HL-60 (cell line): ENCODE measurements around the gene KIR2DL3.
"Not testable (repeated sequence)": the region's sequence is repeated elsewhere in the genome, so short reads cannot be mapped to it uniquely, and the experiment has no call there.

ENCODE experiments used
- DNase-seq, 2 experiments: peaks; one replicate each; pipeline ENCODE4 v3.0.0-alpha.2; 2010 to 2020; ENCODE audit warnings: low read depth in 1 of 2, low spot score in 1 of 2
- H3K27ac ChIP-seq: fragments of 250-450 bp; sonication (Bioruptor Pico); replicated peaks from 2 replicates; pipeline ENCODE4 v1.5.1; 2020; ENCODE audit warnings: mild to moderate bottlenecking, moderate library complexity
- H3K27me3 ChIP-seq: fragments of 250-450 bp; sonication (Bioruptor Pico); 2 replicates; pipeline ENCODE4 v1.5.1; 2021; ENCODE audit warnings: mild to moderate bottlenecking, moderate library complexity; ENCODE audit not compliant: insufficient read depth, poor library complexity, severe bottlenecking
- H3K4me3 ChIP-seq: replicated peaks from 2 replicates; pipeline ENCODE4 v1.5.1; 2011; ENCODE audit warnings: mild to moderate bottlenecking, control low read depth, low read length; ENCODE audit not compliant: insufficient read depth
- SPI1 ChIP-seq: IDR thresholded peaks from 2 replicates; pipeline ENCODE4 v1.6.1; 2012; ENCODE audit warnings: low read depth, mild to moderate bottlenecking, borderline replicate concordance

Gene KIR2DL3

GRCh38 chr19:54770511-54770910 is 32.2 kb downstream of the KIR2DL3 start:
- H3K27ac ChIP-seq, H3K27me3 ChIP-seq, H3K4me3 ChIP-seq, DNase-seq: not testable (repeated sequence)

GRCh38 chr19:54771018-54771960 is 33.0 kb downstream of the KIR2DL3 start:
- not testable (repeated sequence) for DNase-seq

GRCh38 chr19:54772666-54773065 is 34.4 kb downstream of the KIR2DL3 start:
- H3K27me3 ChIP-seq, H3K27ac ChIP-seq, DNase-seq, H3K4me3 ChIP-seq: not testable (repeated sequence)

More at GRCh38 chr19:54771018-54771960, 33.0 kb downstream of the KIR2DL3 start:
- not testable (repeated sequence) for H3K27me3 ChIP-seq, H3K4me3 ChIP-seq, H3K27ac ChIP-seq

- not testable (repeated sequence) for H3K27me3 ChIP-seq, H3K4me3 ChIP-seq, DNase-seq, H3K27ac ChIP-seq
Measured at GRCh38 chr19:54775095-54775815, 36.9 kb downstream of the KIR2DL3 start.

GRCh38 chr19:54775830-54776229 is 37.5 kb downstream of the KIR2DL3 start:
- not testable (repeated sequence) for H3K4me3 ChIP-seq, H3K27me3 ChIP-seq, DNase-seq, H3K27ac ChIP-seq

- not testable (repeated sequence) for H3K27ac ChIP-seq, H3K4me3 ChIP-seq, DNase-seq, H3K27me3 ChIP-seq
Measured at GRCh38 chr19:54777851-54778250, 39.5 kb downstream of the KIR2DL3 start.

- not testable (repeated sequence) for H3K4me3 ChIP-seq, H3K27ac ChIP-seq, H3K27me3 ChIP-seq
- DNase-seq: peak; percentile 41 to 64
Measured at GRCh38 chr19:54778896-54779295, 40.6 kb downstream of the KIR2DL3 start.

- not testable (repeated sequence) for H3K4me3 ChIP-seq, H3K27me3 ChIP-seq, H3K27ac ChIP-seq, DNase-seq
Measured at GRCh38 chr19:54782916-54783315, 44.6 kb downstream of the KIR2DL3 start.

- H3K27ac ChIP-seq, H3K4me3 ChIP-seq, H3K27me3 ChIP-seq, DNase-seq: not testable (repeated sequence)
Measured at GRCh38 chr19:54786091-54786723, 47.9 kb downstream of the KIR2DL3 start.

- not testable (repeated sequence) for H3K27me3 ChIP-seq, H3K4me3 ChIP-seq
- peak overlapping the region; percentile 53 for H3K27ac ChIP-seq
- peak; percentile 80 for TF ChIP-seq SPI1
- DNase-seq: peak; percentile 54 to 87
Measured at GRCh38 chr19:54788154-54788553, 49.8 kb downstream of the KIR2DL3 start.
